ENCODE measurements around the gene PSMG3.

GRCh38 chr7:1542329-1542728 lies 27.5 kb downstream of the PSMG3 start:
- TF ChIP-seq ZNF8 (CRISPR knock-in tag; IDR thresholded peaks at IDR 0.05) = no peak
- no peak for TF ChIP-seq ISL1 (CRISPR knock-in tag; IDR thresholded peaks at IDR 0.05)
- TF ChIP-seq ZFP30 (CRISPR knock-in tag; IDR thresholded peaks at IDR 0.05) = no peak
- TF ChIP-seq SNAI2 (CRISPR knock-in tag; IDR thresholded peaks at IDR 0.05) = no peak
- TF ChIP-seq PATZ1 (CRISPR knock-in tag; IDR thresholded peaks at IDR 0.05; ENCODE audit: borderline replicate concordance) = no peak
- no peak for TF ChIP-seq CREB5 (CRISPR knock-in tag; IDR thresholded peaks at IDR 0.05; ENCODE audit: low read depth)
- no peak for TF ChIP-seq OSR1 (CRISPR knock-in tag; IDR thresholded peaks at IDR 0.05)
- TF ChIP-seq ZFP3 (CRISPR knock-in tag; IDR thresholded peaks at IDR 0.05) = no peak
- no peak for TF ChIP-seq ESRRG (CRISPR knock-in tag; IDR thresholded peaks at IDR 0.05)
- no peak for TF ChIP-seq ARNTL (CRISPR knock-in tag; IDR thresholded peaks at IDR 0.05; ENCODE audit: borderline replicate concordance, low read depth)
- no peak for TF ChIP-seq GLIS3 (CRISPR knock-in tag; IDR thresholded peaks at IDR 0.05)
- no peak for TF ChIP-seq TCF4 (CRISPR knock-in tag; IDR thresholded peaks at IDR 0.05; ENCODE audit: borderline replicate concordance)
- TF ChIP-seq ZNF70 (CRISPR knock-in tag; IDR thresholded peaks at IDR 0.05) = no peak

Data from SK-N-SH treated with all-trans-retinoic acid at 6 μM for 48 hours (cell line).